ENCODE results near the gene DUSP8. TPM values are rescaled to one million over a fixed set of nuclear protein-coding genes. Genes with fewer than 3 reads are reported as not detected.

The DUSP8 gene
- total RNA-seq, 1 experiment from 2014 or later = 2.6 TPM

DNA sequence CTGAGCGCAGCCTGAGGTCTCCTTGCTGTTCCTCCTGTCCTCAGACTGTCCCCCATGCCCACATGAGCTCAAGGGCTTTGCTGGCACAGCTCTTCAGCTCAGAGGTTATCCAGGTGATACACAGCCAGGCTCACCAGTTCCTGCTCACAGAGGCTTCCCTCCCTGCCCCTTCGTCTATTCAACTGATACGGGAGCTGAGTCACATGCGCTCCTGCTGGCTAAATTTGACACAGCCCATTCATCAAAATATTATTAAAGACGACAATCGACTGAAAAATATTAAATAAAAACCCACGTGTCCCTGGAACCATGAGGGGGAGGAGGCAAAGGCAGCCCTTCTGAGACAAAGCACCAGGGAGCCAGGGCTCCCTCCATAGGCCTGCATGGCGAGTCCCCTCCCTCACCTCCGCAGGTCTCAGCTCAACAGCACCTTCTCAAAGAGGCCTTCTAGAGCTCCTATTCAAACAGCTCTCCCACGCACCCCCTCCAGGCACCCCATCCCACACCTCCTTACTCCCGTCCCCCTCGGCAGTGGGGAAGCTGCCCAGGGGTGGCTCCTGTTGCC, 40.5 kb downstream of the DUSP8 start:
- H3F3A ChIP-seq (ENCODE audit: insufficient read depth, low read depth) = no peaks in the 10 kb centered on the region
- no peaks in the 10 kb centered on the region for H3K4me1 ChIP-seq (replicated peaks; ENCODE audit: insufficient read depth)
- H3K36me3 ChIP-seq (ENCODE audit: low read depth) = no peaks in the 10 kb centered on the region
- intact Hi-C loops (cut with micrococcal nuclease; ENCODE audit: unreplicated experiment) = no loop called here
- BruUV-seq (replicated peaks) = no TSS peak
- H3K4me2 ChIP-seq = no peak overlapping the region
- no peak overlapping the region for H3K4me3 ChIP-seq
- no peaks in the 10 kb centered on the region for H3K9me2 ChIP-seq (ENCODE audit: insufficient read depth)
- POLR2A ChIA-PET (ENCODE audit: unreplicated experiment) = no interaction called here
- TF ChIP-seq, protein P1, sequence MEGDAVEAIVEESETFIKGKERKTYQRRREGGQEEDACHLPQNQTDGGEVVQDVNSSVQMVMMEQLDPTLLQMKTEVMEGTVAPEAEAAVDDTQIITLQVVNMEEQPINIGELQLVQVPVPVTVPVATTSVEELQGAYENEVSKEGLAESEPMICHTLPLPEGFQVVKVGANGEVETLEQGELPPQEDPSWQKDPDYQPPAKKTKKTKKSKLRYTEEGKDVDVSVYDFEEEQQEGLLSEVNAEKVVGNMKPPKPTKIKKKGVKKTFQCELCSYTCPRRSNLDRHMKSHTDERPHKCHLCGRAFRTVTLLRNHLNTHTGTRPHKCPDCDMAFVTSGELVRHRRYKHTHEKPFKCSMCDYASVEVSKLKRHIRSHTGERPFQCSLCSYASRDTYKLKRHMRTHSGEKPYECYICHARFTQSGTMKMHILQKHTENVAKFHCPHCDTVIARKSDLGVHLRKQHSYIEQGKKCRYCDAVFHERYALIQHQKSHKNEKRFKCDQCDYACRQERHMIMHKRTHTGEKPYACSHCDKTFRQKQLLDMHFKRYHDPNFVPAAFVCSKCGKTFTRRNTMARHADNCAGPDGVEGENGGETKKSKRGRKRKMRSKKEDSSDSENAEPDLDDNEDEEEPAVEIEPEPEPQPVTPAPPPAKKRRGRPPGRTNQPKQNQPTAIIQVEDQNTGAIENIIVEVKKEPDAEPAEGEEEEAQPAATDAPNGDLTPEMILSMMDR (conservative IDR thresholded peaks at IDR 0.05) = no peak
- no peak for TF ChIP-seq EZH2 (IDR thresholded peaks at IDR 0.05; ENCODE audit: low read depth)
- CTCF ChIA-PET = no interaction called here
- no peaks in the 10 kb centered on the region for H3K9me3 ChIP-seq (ENCODE audit: insufficient read depth, low read depth)
- H3K27ac ChIP-seq = no peak overlapping the region
- no peak overlapping the region for H2AFZ ChIP-seq
- peaks cover 10% of the 10 kb centered on the region; the same call in 1 of the 2 replicates for H3K79me2 ChIP-seq (ENCODE audit: low read depth)
- no peak for DNase-seq
- peaks cover 12% of the 10 kb centered on the region for H4K20me1 ChIP-seq (ENCODE audit: insufficient read depth)
- no peaks in the 10 kb centered on the region for H3K27me3 ChIP-seq (ENCODE audit: insufficient read depth, low read depth)

DNA sequence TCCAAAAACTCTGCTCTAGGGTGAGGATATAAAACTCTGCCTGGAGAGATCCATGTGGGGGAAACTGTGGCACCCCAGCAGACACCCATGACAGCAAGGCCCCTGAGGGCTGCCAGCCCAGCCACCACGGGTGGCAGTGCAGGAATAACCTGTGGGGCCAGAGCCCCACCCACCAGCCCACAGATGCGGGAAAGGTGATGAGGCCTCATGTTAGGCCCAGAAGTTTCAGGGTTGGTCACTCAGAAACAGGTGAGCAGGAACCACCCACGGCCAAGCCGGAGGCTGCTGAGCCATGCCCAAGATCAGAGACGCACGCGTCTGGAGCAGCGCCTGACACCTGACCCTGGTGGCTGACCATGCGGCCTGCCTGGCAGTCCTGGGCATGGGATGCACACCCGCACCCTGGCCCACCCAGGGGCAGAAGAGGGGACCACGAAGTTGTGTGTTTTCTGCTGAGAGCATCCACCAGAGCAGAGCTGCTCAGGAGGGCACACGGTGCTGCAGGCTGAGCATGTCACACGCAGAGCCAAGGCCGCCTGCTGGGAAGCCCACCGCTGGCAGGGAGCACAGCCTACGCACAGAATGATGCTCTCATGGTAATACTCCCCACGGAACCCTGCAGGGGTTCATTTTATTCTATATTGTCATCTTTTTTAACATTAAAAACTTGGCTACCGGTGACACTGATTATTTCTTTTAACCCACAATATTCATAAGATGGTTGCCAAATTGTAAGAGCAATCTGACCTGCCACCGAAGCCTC, 41.2 kb downstream of the DUSP8 start:
- H3K27ac ChIP-seq = no peak overlapping the region
- no peak for DNase-seq
- no peaks in the 10 kb centered on the region for H3K9me2 ChIP-seq (ENCODE audit: insufficient read depth)
- peaks cover 12% of the 10 kb centered on the region for H4K20me1 ChIP-seq (ENCODE audit: insufficient read depth)
- H2AFZ ChIP-seq = no peak overlapping the region
- H3K27me3 ChIP-seq (ENCODE audit: insufficient read depth, low read depth) = no peaks in the 10 kb centered on the region
- H3K9me3 ChIP-seq (ENCODE audit: insufficient read depth, low read depth) = no peaks in the 10 kb centered on the region
- no peak for TF ChIP-seq EZH2 (IDR thresholded peaks at IDR 0.05; ENCODE audit: low read depth)
- TF ChIP-seq, protein P1 (conservative IDR thresholded peaks at IDR 0.05) = no peak
- peaks cover 10% of the 10 kb centered on the region; the same call in 1 of the 2 replicates for H3K79me2 ChIP-seq (ENCODE audit: low read depth)
- no peaks in the 10 kb centered on the region for H3K4me1 ChIP-seq (replicated peaks; ENCODE audit: insufficient read depth)
- H3F3A ChIP-seq (ENCODE audit: insufficient read depth, low read depth) = no peaks in the 10 kb centered on the region
- H3K4me3 ChIP-seq = no peak overlapping the region
- intact Hi-C loops (cut with micrococcal nuclease; ENCODE audit: unreplicated experiment) = no loop called here
- ChIA-PET CTCF (no interaction called here), POLR2A (ENCODE audit: unreplicated experiment) (no interaction called here)
- no TSS peak for BruUV-seq (replicated peaks)
- no peak overlapping the region for H3K4me2 ChIP-seq
- H3K36me3 ChIP-seq (ENCODE audit: low read depth) = no peaks in the 10 kb centered on the region

DNA sequence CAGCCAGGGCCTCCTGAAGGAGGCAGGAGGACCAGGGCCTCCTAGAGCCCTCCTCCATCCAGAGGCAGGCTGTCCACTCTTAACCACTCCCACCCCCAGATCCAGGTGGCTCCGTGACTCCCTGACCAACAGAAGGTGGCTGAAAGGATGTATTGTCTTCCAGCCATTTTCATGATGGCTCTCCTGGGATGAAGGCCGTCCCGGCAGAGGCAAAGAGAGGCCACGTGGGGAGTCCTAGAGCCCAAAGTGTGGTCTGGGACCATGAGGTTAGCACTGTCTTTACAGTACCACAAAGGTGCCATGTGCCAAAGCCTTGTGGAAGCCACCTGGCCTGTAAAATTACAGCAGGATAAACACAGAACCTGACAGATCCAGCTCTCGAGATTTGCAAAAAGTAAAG, 42.3 kb downstream of the DUSP8 start:
- intact Hi-C loops (cut with micrococcal nuclease; ENCODE audit: unreplicated experiment) = no loop called here
- TF ChIP-seq, protein P1 (conservative IDR thresholded peaks at IDR 0.05) = no peak
- no peak for TF ChIP-seq EZH2 (IDR thresholded peaks at IDR 0.05; ENCODE audit: low read depth)
- Histone ChIP-seq H3K9me3 (ENCODE audit: insufficient read depth, low read depth) (no peaks in the 10 kb centered on the region), H2AFZ (no peak overlapping the region), H3K4me2 (no peak overlapping the region), H3K4me1 (replicated peaks; ENCODE audit: insufficient read depth) (no peaks in the 10 kb centered on the region), H3K9me2 (ENCODE audit: insufficient read depth) (no peaks in the 10 kb centered on the region), H3K4me3 (no peak overlapping the region), H3K27ac (no peak overlapping the region), H3K36me3 (ENCODE audit: low read depth) (no peaks in the 10 kb centered on the region), H3K27me3 (ENCODE audit: insufficient read depth, low read depth) (no peaks in the 10 kb centered on the region), H4K20me1 (ENCODE audit: insufficient read depth) (peaks cover 12% of the 10 kb centered on the region), H3K79me2 (ENCODE audit: low read depth) (peaks cover 10% of the 10 kb centered on the region; the same call in 1 of the 2 replicates), H3F3A (ENCODE audit: insufficient read depth, low read depth) (no peaks in the 10 kb centered on the region)
- no TSS peak for BruUV-seq (replicated peaks)
- ChIA-PET CTCF (no interaction called here), POLR2A (ENCODE audit: unreplicated experiment) (no interaction called here)
- no peak for DNase-seq
